ENCODE measurements around the gene CDSN.

DNA sequence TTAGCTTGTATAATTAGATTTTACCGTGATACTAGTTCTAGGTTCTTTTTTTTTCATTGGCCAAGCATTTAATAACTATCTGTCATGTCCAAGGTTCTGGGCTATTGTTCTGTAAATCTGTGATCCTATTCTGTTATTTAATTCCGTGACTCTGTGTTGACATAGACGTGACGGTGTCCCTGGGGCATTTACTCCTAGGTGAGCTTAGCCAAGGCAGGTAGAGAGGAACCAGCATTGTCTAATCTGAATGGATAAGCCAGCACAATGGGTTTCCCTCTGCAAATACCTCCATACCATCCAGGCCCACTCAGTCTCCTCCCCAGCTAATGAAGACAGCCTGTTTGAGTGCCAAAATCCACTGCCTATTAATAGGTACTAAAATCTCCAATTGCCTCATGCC is 8.9 kb upstream of the CDSN start:
- TF ChIP-seq, protein P1, sequence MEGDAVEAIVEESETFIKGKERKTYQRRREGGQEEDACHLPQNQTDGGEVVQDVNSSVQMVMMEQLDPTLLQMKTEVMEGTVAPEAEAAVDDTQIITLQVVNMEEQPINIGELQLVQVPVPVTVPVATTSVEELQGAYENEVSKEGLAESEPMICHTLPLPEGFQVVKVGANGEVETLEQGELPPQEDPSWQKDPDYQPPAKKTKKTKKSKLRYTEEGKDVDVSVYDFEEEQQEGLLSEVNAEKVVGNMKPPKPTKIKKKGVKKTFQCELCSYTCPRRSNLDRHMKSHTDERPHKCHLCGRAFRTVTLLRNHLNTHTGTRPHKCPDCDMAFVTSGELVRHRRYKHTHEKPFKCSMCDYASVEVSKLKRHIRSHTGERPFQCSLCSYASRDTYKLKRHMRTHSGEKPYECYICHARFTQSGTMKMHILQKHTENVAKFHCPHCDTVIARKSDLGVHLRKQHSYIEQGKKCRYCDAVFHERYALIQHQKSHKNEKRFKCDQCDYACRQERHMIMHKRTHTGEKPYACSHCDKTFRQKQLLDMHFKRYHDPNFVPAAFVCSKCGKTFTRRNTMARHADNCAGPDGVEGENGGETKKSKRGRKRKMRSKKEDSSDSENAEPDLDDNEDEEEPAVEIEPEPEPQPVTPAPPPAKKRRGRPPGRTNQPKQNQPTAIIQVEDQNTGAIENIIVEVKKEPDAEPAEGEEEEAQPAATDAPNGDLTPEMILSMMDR (conservative IDR thresholded peaks at IDR 0.05; ENCODE audit: low read depth in 2 of 2) = no peak
- TF ChIP-seq, protein P2, sequence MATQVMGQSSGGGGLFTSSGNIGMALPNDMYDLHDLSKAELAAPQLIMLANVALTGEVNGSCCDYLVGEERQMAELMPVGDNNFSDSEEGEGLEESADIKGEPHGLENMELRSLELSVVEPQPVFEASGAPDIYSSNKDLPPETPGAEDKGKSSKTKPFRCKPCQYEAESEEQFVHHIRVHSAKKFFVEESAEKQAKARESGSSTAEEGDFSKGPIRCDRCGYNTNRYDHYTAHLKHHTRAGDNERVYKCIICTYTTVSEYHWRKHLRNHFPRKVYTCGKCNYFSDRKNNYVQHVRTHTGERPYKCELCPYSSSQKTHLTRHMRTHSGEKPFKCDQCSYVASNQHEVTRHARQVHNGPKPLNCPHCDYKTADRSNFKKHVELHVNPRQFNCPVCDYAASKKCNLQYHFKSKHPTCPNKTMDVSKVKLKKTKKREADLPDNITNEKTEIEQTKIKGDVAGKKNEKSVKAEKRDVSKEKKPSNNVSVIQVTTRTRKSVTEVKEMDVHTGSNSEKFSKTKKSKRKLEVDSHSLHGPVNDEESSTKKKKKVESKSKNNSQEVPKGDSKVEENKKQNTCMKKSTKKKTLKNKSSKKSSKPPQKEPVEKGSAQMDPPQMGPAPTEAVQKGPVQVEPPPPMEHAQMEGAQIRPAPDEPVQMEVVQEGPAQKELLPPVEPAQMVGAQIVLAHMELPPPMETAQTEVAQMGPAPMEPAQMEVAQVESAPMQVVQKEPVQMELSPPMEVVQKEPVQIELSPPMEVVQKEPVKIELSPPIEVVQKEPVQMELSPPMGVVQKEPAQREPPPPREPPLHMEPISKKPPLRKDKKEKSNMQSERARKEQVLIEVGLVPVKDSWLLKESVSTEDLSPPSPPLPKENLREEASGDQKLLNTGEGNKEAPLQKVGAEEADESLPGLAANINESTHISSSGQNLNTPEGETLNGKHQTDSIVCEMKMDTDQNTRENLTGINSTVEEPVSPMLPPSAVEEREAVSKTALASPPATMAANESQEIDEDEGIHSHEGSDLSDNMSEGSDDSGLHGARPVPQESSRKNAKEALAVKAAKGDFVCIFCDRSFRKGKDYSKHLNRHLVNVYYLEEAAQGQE (IDR thresholded peaks at IDR 0.05; ENCODE audit: unreplicated experiment) = no peak
- TF ChIP-seq EZH2 (IDR thresholded peaks at IDR 0.05; ENCODE audit: low read depth, unreplicated experiment) (no peak), POLR2AphosphoS5 (IDR thresholded peaks at IDR 0.05; ENCODE audit: low read depth) (no peak), CREB1 (CRISPR knock-in tag; IDR thresholded peaks at IDR 0.05; ENCODE audit: low read depth) (no peak), JUNB (IDR thresholded peaks at IDR 0.05; ENCODE audit: unreplicated experiment) (no peak), EZH2phosphoT487 (IDR thresholded peaks at IDR 0.05; ENCODE audit: unreplicated experiment) (no peak), NANOG (IDR thresholded peaks at IDR 0.05; ENCODE audit: borderline replicate concordance) (no peak), ZNF331 (CRISPR knock-in tag; IDR thresholded peaks at IDR 0.05; ENCODE audit: low read depth) (no peak), ZNF114 (CRISPR knock-in tag; IDR thresholded peaks at IDR 0.05) (no peak), STAT1 (IDR thresholded peaks at IDR 0.05; ENCODE audit: unreplicated experiment) (no peak)
- TF ChIP-seq, protein P3, sequence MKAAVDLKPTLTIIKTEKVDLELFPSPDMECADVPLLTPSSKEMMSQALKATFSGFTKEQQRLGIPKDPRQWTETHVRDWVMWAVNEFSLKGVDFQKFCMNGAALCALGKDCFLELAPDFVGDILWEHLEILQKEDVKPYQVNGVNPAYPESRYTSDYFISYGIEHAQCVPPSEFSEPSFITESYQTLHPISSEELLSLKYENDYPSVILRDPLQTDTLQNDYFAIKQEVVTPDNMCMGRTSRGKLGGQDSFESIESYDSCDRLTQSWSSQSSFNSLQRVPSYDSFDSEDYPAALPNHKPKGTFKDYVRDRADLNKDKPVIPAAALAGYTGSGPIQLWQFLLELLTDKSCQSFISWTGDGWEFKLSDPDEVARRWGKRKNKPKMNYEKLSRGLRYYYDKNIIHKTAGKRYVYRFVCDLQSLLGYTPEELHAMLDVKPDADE (IDR thresholded peaks at IDR 0.05) = no peak
